Measurements from ENCODE around the gene FRMD5.
"Not testable (repeated sequence)": the region's sequence is repeated elsewhere in the genome, so short reads cannot be mapped to it uniquely, and the experiment has no call there.

GRCh38 chr15:43830691-43831275 is 364.3 kb downstream of the FRMD5 start:
- not testable (repeated sequence) for TF ChIP-seq CTCF (IDR thresholded peaks at IDR 0.05; ENCODE audit: low read depth, low read length, poor library complexity, severe bottlenecking); EZH2phosphoT487 (IDR thresholded peaks at IDR 0.05; ENCODE audit: borderline replicate concordance, low read length)
